ENCODE measurements around the gene IER3.
"Not testable (repeated sequence)": the region's sequence is repeated elsewhere in the genome, so short reads cannot be mapped to it uniquely, and the experiment has no call there.

Gene IER3

DNA sequence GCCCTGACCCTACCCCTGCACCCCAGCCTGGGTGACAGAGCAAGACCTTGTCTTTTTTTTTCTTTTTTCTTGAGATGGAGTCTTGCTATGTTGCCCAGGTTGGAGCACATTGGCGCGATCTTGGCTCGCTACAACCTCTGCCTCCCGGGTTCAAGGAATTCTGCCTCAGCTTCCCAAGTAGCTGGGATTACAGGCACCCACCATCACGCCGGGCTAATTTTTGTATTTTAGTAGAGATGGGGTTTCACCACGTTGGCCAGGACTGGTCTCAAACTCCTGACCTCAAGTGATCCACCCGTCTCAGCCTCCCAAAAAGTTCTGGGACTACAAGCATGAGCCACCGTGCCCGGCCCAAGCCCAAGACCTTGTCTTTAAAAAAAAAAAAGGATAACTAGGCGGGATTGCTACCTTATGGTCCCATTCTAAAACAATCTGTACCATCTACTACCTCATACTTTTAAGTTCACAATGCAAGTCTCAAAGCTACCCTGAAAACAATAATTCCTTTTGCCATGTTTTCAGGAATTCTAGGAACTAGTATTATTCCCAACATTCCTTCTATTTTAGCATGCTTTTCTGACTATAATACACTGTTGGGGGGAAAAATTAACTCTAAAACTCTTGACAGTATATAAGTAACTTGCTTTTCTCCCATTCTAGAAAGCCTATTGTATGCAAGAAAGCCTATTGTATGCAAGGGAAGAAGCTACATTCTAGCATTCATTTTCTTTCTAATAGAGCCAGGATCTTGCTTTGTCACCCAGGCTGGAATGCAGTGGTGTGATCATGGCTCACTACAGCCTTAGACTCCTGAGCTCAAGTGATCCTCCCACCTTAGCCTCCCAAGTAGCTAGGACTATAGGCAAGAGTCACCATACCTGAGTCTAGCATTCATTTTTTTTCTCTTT lies 17.6 kb downstream of the IER3 start:
- no peak for DNase-seq (ENCODE audit: low read depth)
- no peak overlapping the region for H3K4me3 ChIP-seq (ENCODE audit: low read depth, low read length)
- TF ChIP-seq, protein P1, sequence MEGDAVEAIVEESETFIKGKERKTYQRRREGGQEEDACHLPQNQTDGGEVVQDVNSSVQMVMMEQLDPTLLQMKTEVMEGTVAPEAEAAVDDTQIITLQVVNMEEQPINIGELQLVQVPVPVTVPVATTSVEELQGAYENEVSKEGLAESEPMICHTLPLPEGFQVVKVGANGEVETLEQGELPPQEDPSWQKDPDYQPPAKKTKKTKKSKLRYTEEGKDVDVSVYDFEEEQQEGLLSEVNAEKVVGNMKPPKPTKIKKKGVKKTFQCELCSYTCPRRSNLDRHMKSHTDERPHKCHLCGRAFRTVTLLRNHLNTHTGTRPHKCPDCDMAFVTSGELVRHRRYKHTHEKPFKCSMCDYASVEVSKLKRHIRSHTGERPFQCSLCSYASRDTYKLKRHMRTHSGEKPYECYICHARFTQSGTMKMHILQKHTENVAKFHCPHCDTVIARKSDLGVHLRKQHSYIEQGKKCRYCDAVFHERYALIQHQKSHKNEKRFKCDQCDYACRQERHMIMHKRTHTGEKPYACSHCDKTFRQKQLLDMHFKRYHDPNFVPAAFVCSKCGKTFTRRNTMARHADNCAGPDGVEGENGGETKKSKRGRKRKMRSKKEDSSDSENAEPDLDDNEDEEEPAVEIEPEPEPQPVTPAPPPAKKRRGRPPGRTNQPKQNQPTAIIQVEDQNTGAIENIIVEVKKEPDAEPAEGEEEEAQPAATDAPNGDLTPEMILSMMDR (conservative IDR thresholded peaks at IDR 0.05; ENCODE audit: low read depth, low read length) = no peak

DNA sequence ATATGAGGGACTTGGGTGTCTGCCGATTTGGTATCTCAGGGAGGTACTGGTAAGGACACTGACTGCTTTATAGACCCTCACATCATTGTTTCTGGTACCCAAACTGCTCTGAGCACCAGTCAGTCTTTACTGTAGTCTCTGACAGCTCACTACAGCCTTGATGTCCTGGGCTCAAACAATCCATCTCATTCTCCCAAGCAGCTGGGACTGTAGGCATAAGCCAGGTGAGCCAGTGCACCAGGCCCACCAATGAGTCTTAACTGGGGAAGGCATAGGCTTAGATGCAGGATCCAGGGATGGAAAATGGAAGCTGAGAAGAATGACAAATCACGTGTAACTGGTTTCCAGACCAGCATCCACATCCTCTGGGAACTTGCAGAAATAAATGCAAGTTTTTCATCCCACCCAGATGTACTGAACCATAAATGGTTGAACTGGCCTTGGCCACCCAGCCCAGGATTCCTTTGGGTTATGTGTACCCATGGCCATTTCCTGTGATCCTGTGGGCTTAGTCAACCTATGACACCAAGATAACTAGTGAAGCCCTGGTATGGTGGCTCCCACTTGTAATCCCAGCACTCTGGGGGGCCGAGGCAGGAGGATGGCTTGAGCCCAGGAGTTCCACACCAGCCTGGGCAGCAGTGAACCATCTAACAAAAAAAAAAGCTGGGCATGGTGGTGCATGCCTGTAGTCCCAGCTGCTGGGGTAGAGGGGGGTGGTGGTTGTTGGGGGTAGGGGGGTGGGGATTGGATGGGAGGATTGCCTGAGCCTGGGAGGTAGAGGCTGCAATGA lies 18.4 kb downstream of the IER3 start:
- H3K4me3 ChIP-seq (ENCODE audit: low read depth, low read length) = no peak overlapping the region
- TF ChIP-seq, protein P1 (conservative IDR thresholded peaks at IDR 0.05; ENCODE audit: low read depth, low read length) = no peak
- DNase-seq (ENCODE audit: low read depth) = peak; percentile 37

DNA sequence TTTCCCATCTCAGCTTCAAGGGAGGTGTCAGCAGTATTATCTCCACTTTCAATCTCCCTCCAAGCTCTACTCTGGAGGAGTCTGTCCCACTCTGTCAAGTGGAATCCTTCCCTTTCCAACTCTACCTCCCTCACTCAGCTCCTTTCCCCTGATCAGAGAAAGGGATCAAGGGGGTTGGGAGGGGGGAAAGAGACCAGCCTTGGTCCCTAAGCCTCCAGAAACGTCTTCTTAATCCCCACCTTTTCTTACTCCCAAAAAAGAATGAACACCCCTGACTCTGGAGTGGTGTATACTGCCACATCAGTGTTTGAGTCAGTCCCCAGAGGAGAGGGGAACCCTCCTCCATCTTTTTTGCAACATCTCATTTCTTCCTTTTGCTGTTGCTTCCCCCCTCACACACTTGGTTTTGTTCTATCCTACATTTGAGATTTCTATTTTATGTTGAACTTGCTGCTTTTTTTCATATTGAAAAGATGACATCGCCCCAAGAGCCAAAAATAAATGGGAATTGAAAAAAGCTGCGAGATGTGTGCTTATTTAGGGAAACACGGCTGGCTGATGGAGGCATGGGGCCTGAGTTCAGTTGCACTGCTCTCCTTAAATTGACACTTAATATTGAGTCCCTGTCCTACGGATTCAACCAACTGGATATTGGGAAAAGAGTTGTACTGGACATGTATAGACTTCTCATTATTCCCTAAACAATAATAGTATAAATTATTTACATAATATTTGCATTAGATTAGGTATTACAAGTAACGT lies 19.3 kb downstream of the IER3 start:
- DNase-seq (ENCODE audit: low read depth) = no peak
- TF ChIP-seq, protein P1 (conservative IDR thresholded peaks at IDR 0.05; ENCODE audit: low read depth, low read length) = no peak
- H3K4me3 ChIP-seq (ENCODE audit: low read depth, low read length) = no peak overlapping the region

DNA sequence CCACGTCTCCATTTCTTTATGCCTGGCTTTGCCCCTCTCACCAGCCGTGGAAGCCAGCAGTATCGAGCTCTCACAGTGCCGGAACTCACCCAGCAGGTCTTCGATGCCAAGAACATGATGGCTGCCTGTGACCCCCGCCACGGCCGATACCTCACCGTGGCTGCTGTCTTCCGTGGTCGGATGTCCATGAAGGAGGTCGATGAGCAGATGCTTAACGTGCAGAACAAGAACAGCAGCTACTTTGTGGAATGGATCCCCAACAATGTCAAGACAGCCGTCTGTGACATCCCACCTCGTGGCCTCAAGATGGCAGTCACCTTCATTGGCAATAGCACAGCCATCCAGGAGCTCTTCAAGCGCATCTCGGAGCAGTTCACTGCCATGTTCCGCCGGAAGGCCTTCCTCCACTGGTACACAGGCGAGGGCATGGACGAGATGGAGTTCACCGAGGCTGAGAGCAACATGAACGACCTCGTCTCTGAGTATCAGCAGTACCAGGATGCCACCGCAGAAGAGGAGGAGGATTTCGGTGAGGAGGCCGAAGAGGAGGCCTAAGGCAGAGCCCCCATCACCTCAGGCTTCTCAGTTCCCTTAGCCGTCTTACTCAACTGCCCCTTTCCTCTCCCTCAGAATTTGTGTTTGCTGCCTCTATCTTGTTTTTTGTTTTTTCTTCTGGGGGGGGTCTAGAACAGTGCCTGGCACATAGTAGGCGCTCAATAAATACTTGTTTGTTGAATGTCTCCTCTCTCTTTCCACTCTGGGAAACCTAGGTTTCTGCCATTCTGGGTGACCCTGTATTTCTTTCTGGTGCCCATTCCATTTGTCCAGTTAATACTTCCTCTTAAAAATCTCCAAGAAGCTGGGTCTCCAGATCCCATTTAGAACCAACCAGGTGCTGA lies 20.3 kb downstream of the IER3 start:
- H3K4me3 ChIP-seq (ENCODE audit: low read depth, low read length) = not testable (repeated sequence)

DNA sequence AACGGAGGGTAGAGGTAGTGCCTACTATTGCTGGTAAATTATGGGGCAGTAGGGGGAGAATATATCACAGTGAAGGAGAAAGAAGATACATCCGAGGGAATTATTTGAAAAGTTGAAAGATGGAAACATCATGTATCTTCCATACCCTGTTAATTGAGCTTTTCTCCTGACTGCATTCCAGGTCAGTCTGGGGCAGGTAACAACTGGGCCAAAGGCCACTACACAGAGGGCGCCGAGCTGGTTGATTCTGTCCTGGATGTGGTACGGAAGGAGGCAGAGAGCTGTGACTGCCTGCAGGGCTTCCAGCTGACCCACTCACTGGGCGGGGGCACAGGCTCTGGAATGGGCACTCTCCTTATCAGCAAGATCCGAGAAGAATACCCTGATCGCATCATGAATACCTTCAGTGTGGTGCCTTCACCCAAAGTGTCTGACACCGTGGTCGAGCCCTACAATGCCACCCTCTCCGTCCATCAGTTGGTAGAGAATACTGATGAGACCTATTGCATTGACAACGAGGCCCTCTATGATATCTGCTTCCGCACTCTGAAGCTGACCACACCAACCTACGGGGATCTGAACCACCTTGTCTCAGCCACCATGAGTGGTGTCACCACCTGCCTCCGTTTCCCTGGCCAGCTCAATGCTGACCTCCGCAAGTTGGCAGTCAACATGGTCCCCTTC lies 21.0 kb downstream of the IER3 start:
- peak overlapping the region; percentile 88 for H3K4me3 ChIP-seq (ENCODE audit: low read depth, low read length)
- DNase-seq (ENCODE audit: low read depth) = not testable (repeated sequence)

More for the DNA sequence above, 20.3 kb downstream of the IER3 start:
- DNase-seq (ENCODE audit: low read depth) = not testable (repeated sequence)

DNA sequence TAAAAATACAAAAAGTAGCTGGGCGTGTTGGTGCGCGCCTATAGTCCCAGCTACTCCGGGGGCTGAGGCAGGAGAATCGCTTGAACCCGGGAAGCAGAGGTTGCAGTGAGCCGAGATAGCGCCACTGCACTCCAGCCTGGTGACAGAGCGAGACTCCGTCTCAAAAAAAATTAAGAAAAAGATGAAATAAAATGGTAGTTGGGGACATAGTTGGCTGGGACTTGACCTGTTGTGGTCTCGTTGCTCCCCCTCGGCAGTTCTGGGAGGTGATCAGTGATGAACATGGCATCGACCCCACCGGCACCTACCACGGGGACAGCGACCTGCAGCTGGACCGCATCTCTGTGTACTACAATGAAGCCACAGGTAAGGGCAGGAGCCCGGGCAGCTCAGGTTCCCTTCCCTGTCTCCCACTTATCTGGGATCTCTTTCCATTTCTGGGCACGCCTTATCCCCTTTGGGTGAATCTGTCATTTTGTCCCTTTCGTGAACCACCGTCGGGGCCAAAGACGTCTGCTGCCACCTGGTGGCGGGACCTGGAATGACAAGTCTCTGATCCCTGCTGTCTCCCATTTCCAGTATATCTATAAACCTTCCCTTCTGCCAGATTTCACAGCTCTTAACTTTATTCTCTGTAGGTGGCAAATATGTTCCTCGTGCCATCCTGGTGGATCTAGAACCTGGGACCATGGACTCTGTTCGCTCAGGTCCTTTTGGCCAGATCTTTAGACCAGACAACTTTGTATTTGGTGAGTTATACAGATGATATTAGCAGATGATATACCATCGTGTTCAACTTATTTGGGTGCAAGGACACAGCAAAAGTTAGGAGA lies 21.9 kb downstream of the IER3 start:
- TF ChIP-seq, protein P1 (conservative IDR thresholded peaks at IDR 0.05; ENCODE audit: low read depth, low read length) = peak; percentile 92
- H3K4me3 ChIP-seq (ENCODE audit: low read depth, low read length) = peak overlapping the region; percentile 88
- DNase-seq (ENCODE audit: low read depth) = peak; percentile 79

DNA sequence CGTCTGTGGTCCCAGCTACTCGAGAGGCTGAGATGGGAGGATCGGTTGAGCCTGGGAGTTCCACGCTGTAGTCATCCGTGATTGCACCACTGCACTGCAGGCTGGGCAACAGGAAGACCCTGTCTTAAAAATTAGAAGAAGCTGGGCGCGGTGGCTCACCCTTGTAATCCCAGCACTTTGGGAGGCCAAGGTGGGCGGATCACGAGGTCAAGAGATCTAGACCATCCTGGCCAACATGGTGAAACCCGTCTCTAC lies 22.4 kb downstream of the IER3 start:
- DNase-seq (ENCODE audit: low read depth) = peak; percentile 60
- peak overlapping the region; percentile 88 for H3K4me3 ChIP-seq (ENCODE audit: low read depth, low read length)
